Measurements from ENCODE around the gene TUBGCP3. TPM values are rescaled to one million over a fixed set of nuclear protein-coding genes. Genes with fewer than 3 reads are reported as not detected.

The TUBGCP3 gene
- total RNA-seq, 1 experiment from 2014 or later, result 49.9 TPM

DNA sequence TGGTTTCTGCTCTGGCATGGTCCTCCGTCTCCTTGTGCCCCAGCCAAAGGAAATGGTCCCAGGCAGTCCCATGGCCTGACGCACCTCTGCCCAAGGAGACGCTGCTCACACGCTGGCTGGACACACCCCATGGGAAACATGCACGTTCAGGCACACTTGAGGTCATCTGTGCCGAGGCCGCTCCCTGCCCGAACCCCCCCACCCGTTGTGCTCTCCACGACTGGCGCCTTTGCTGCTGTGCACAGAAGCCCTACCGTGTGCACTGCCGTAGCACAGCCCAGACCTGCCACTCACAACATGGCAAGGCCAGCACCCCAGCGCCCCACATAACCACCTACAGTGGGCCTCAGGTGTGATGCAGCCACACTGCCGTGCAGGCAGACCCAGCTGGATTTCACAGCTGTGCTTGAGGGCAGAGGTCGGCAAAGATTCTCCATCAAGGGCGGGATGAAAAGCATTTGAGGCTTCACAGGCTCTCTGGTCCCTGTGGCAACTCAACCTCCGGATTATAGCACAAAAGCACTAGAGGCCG, 146.1 kb downstream of the TUBGCP3 start:
- Histone ChIP-seq H4K20me1 (ENCODE audit: insufficient read depth, low read depth, low read length) (no peaks in the 10 kb centered on the region), H3K79me2 (ENCODE audit: low read length) (no peaks in the 10 kb centered on the region), H3K9me3 (ENCODE audit: low read length) (peaks cover 4% of the 10 kb centered on the region), H3K4me1 (ENCODE audit: low read length) (peaks cover 15% of the 10 kb centered on the region), H3K9me2 (replicated peaks; ENCODE audit: insufficient read depth, low read length) (no peaks in the 10 kb centered on the region), H3K9ac (ENCODE audit: low read length) (no peak overlapping the region), H3K27ac (ENCODE audit: low read length) (no peak overlapping the region), H3K36me3 (ENCODE audit: insufficient read depth, low read length) (no peaks in the 10 kb centered on the region), H2AFZ (ENCODE audit: low read length) (no peak overlapping the region), H3K27me3 (ENCODE audit: low read length) (0 out of 2 replicates have a peak, but pooled peaks cover 3% of the 10 kb centered on the region), H3K4me3 (ENCODE audit: low read length) (no peak overlapping the region), H3K4me2 (ENCODE audit: low read depth, low read length, poor library complexity, severe bottlenecking) (no peak overlapping the region)
- no peak for DNase-seq

DNA sequence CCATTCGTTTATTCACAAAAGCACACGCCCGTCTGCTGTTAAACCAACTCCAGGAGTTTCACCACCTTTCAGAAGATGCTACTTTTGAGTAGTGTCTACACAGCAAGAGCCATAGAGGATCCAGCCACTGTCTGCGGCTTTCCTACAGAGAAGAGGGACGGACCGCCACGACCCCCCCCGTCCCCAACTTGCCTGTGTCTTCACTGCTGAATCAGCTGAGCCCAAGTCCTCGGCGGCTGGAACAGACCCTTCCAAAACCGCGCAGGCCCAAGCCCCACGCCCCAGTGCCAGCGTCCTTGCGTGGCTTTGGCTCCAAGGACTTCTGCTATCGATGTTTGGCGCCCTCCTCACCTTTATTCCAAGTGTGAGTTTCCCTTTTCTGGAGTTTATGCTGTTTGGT, 146.7 kb downstream of the TUBGCP3 start:
- Histone ChIP-seq H3K4me2 (ENCODE audit: low read depth, low read length, poor library complexity, severe bottlenecking) (no peak overlapping the region), H3K27me3 (ENCODE audit: low read length) (0 out of 2 replicates have a peak, but pooled peaks cover 3% of the 10 kb centered on the region), H3K27ac (ENCODE audit: low read length) (no peak overlapping the region), H4K20me1 (ENCODE audit: insufficient read depth, low read depth, low read length) (no peaks in the 10 kb centered on the region), H3K36me3 (ENCODE audit: insufficient read depth, low read length) (no peaks in the 10 kb centered on the region), H3K9ac (ENCODE audit: low read length) (no peak overlapping the region), H2AFZ (ENCODE audit: low read length) (no peak overlapping the region), H3K4me1 (ENCODE audit: low read length) (peaks cover 15% of the 10 kb centered on the region), H3K9me2 (replicated peaks; ENCODE audit: insufficient read depth, low read length) (no peaks in the 10 kb centered on the region), H3K9me3 (ENCODE audit: low read length) (peaks cover 4% of the 10 kb centered on the region), H3K4me3 (ENCODE audit: low read length) (no peak overlapping the region), H3K79me2 (ENCODE audit: low read length) (no peaks in the 10 kb centered on the region)
- no peak for DNase-seq

DNA sequence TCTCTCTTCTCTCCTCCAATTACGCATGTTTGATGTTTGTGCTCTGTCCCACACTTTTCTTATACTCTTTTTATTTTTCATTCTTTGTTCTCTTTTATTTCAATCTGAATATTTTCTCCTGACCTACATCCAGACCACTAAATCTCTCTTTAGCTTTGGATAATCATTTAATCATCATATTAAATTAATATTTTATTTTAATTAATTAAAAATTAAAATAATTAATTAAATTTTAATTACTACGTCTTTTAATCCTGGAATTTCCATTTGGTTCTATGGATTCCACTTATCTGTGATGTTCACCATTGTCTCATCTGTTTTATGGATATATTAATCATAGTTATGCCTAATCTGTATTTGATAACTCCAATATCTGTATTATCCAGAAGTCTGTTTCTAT, 149.4 kb downstream of the TUBGCP3 start:
- H3K9ac ChIP-seq (ENCODE audit: low read length), result no peak overlapping the region
- H2AFZ ChIP-seq (ENCODE audit: low read length), result no peak overlapping the region
- no peaks in the 10 kb centered on the region for H3K36me3 ChIP-seq (ENCODE audit: insufficient read depth, low read length)
- H3K4me3 ChIP-seq (ENCODE audit: low read length), result no peak overlapping the region
- H3K9me2 ChIP-seq (replicated peaks; ENCODE audit: insufficient read depth, low read length), result no peaks in the 10 kb centered on the region
- H3K27me3 ChIP-seq (ENCODE audit: low read length), result 0 out of 2 replicates have a peak, but pooled peaks cover 3% of the 10 kb centered on the region
- H3K27ac ChIP-seq (ENCODE audit: low read length), result no peak overlapping the region
- H3K4me1 ChIP-seq (ENCODE audit: low read length), result peaks cover 12% of the 10 kb centered on the region
- no peaks in the 10 kb centered on the region for H4K20me1 ChIP-seq (ENCODE audit: insufficient read depth, low read depth, low read length)
- H3K4me2 ChIP-seq (ENCODE audit: low read depth, low read length, poor library complexity, severe bottlenecking), result no peak overlapping the region
- peaks cover 4% of the 10 kb centered on the region for H3K9me3 ChIP-seq (ENCODE audit: low read length)
- no peaks in the 10 kb centered on the region for H3K79me2 ChIP-seq (ENCODE audit: low read length)
- no peak for DNase-seq

GRCh38 chr13:112438094-112438493, 149.9 kb downstream of the TUBGCP3 start:
- H2AFZ ChIP-seq (ENCODE audit: low read length), result no peak overlapping the region
- no peaks in the 10 kb centered on the region for H3K9me2 ChIP-seq (replicated peaks; ENCODE audit: insufficient read depth, low read length)
- no peak for DNase-seq
- no peak overlapping the region for H3K4me2 ChIP-seq (ENCODE audit: low read depth, low read length, poor library complexity, severe bottlenecking)
- H3K36me3 ChIP-seq (ENCODE audit: insufficient read depth, low read length), result no peaks in the 10 kb centered on the region
- peaks cover 4% of the 10 kb centered on the region for H3K9me3 ChIP-seq (ENCODE audit: low read length)
- H4K20me1 ChIP-seq (ENCODE audit: insufficient read depth, low read depth, low read length), result no peaks in the 10 kb centered on the region
- H3K4me3 ChIP-seq (ENCODE audit: low read length), result no peak overlapping the region
- H3K4me1 ChIP-seq (ENCODE audit: low read length), result peaks cover 12% of the 10 kb centered on the region
- H3K9ac ChIP-seq (ENCODE audit: low read length), result no peak overlapping the region
- H3K79me2 ChIP-seq (ENCODE audit: low read length), result no peaks in the 10 kb centered on the region
- 0 out of 2 replicates have a peak, but pooled peaks cover 3% of the 10 kb centered on the region for H3K27me3 ChIP-seq (ENCODE audit: low read length)
- H3K27ac ChIP-seq (ENCODE audit: low read length), result no peak overlapping the region

GRCh38 chr13:112435973-112436372, 152.0 kb downstream of the TUBGCP3 start:
- DNase-seq, result no peak
- Histone ChIP-seq H3K4me2 (ENCODE audit: low read depth, low read length, poor library complexity, severe bottlenecking) (no peak overlapping the region), H3K36me3 (ENCODE audit: insufficient read depth, low read length) (no peaks in the 10 kb centered on the region), H2AFZ (ENCODE audit: low read length) (no peak overlapping the region), H3K4me3 (ENCODE audit: low read length) (no peak overlapping the region), H3K9me2 (replicated peaks; ENCODE audit: insufficient read depth, low read length) (no peaks in the 10 kb centered on the region), H3K79me2 (ENCODE audit: low read length) (no peaks in the 10 kb centered on the region), H3K9me3 (ENCODE audit: low read length) (peaks cover 4% of the 10 kb centered on the region), H3K4me1 (ENCODE audit: low read length) (peaks cover 6% of the 10 kb centered on the region), H3K27ac (ENCODE audit: low read length) (no peak overlapping the region), H4K20me1 (ENCODE audit: insufficient read depth, low read depth, low read length) (no peaks in the 10 kb centered on the region), H3K9ac (ENCODE audit: low read length) (no peak overlapping the region), H3K27me3 (ENCODE audit: low read length) (0 out of 2 replicates have a peak, but pooled peaks cover 3% of the 10 kb centered on the region)

Other genes with a start within 250 kb of the TUBGCP3 start
- gene SPACA7, start 211.8 kb downstream of the TUBGCP3 start, total RNA-seq (2014; rRNA removed; shearing (Covaris generic); ENCODE audit: low replicate concordance), result not detected in 2 replicates
- 0.11 and 0.83 TPM in 2 replicates for gene ATP11A, start 101.9 kb upstream of the TUBGCP3 start, total RNA-seq (2014; rRNA removed; shearing (Covaris generic); ENCODE audit: low replicate concordance)